Stimulated activated CD8-positive, alpha-beta memory T cell treated with anti-CD3 and anti-CD28 coated beads, Interleukin-12 subunit alpha, Interleukin-12 subunit beta, amount 100 ng/mL, for 4 hours (primary cell): ENCODE measurements around the gene ZNF267.
"Not testable (repeated sequence)": the region's sequence is repeated elsewhere in the genome, so short reads cannot be mapped to it uniquely, and the experiment has no call there.

Experiments
- DNase-seq: peaks from one replicate; pipeline ENCODE4 v3.0.0-alpha.2; 2020; ENCODE audit warnings: low read depth

ZNF267 gene

GRCh38 chr16:31873556-31874365 lies at the start of gene ZNF267:
TSS of gene ZNF267 (plus strand) at chr16:31873807. CDS start at chr16:31873967, 160 bp downstream.
- DNase-seq = peak; percentile 82

DNA sequence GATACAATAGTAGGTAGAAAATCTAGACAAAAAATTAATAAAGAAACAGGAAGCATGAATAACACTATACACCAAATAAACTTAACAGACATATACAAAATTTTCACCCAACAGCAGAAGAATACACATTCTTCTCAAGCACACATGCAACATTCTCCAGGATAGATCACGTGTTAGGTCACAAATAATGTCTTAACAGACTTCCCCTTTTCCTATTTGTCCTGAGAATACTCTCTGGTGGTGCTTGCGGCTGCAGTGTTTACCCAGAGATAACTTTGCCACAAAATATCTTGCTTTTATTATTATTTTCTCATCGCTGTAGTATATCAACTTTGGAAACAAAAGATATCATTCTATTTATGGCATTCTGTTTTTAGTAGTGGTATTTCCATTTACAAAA lies 40.6 kb upstream of the ZNF267 start:
- no peak for DNase-seq

- DNase-seq = not testable (repeated sequence)
Measured at GRCh38 chr16:31836396-31836795, 37.2 kb upstream of the ZNF267 start.

- DNase-seq = no peak
Measured at GRCh38 chr16:31842864-31843263, 30.7 kb upstream of the ZNF267 start.

DNA sequence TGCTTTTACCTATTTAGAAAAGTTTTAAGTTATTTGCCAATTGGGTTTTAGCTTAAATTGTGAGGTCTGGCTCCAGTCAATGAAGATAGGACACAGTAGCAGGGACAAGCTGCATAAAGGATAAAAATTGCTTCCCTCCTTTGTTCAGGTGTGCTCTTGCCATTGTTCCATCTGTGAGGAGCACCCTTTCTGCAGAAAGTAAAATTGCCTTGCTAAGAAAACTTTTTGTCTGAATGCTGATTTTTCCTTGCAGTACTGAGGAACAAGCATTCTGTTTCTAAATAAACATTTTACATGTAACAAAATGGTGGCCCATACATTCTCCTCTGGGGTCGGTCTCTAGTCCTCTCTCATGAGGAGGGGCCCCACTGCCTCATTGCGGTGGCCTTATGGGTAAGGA lies 25.0 kb upstream of the ZNF267 start:
- not testable (repeated sequence) for DNase-seq

DNA sequence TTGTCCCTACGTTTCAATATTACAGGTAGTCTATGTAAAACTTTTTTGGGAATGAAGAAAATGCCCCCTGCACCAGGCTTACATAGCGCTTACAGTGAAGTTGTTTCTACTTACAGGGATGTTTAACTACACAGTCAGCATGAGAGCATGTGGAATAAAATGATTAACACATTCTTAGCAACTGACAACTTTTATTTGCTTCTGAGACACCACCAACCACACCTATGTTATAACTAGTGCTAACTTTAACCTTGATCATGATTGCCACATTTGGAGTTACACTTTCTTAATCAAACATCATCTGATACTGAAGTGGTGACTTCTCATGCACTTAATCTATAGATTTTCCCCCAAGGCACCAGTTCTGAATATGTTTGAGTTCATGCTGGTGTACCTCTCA lies 20.3 kb upstream of the ZNF267 start:
- no peak for DNase-seq

DNA sequence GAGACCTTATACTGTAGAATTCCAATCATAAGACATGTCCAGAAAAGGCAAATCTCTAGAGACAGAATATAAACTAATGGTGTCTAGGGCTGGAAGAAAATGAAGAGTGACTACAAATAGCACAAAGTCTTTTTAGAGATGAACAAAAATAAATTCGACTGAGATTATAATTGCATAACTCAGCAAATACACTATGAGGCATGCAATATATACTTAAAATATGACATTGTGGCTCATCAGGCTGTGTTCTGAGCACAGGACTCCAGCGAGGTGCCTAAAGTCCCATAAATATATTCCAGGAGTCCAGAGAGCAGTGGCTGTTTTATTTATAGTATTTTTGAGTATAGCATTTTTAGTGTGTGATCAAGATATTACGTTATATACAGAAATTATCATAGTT lies 13.1 kb upstream of the ZNF267 start:
- no peak for DNase-seq

DNA sequence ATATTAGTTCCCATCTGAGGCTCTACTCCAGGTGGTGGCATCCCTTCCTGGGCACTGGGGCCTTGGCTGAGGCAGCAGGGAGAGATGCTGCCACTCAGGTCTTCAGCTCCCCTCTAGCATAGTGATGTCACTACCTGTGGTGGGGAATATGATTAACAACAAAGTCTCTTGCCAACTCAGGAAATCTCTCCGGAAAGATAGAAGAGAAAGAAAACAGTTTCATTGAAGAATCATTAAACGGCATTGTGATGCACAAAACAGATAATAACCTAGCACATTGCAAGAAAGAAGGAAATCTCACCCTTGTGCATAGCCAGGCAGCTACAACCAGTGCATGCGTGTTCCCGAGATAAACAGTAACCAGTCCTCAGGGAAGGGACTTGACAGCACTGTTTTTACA lies 12.2 kb upstream of the ZNF267 start:
- no peak for DNase-seq

DNA sequence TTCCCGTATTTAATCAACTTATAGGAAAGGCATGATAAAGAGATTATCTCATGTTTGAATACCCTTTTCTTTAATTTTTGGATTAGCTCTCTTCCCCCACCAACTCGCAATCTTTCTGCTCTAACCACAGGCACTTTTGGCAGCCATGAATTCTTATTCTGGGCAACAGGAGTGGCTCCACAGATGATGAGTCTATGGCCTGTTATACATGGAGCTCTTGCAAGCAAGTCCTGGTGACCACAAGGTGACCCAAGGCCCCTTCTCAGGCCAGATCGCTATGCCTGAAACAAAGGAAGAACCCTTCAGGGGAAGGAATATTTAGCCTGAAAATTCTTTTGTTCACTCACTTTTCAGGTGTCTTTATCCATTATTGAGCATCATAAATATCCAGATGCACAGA lies 10.8 kb upstream of the ZNF267 start:
- DNase-seq = no peak

- no peak for DNase-seq
Measured at GRCh38 chr16:31868164-31868563, 5.4 kb upstream of the ZNF267 start.

- peak; percentile 56 for DNase-seq
Measured at GRCh38 chr16:31868691-31869167, 4.9 kb upstream of the ZNF267 start.

DNA sequence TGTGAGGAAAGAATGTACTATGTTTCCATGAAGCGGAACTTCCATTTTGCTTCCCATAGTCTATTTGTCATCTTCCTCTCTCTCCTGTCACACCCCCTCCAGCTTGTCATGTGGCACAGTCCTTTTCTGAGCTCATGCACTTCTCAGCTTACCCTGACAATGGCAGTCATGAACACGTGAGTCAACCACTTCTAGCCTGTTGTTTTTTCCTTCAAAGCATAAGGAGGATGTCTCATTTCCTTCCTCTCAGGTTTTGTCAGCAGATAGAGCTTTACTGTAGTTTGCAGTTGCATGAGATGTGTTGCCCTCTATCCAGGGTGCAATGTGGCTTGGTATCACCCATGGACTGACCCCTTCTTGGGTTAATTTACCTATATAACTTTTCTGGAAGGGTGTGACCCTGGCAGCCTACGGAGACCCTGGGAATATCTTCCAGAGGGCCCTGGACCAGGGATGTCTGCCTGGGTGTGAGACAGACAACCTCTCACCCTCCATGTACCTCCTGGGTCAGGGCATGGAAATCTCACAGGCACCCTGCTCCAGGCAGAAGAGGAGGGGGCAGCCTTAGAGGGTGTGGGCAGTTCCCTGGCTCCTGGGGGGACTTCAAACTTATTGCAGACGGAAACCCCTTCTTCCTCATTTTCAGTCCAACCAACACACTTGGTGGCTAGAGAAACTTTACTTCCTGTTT lies 4.0 kb upstream of the ZNF267 start:
- DNase-seq = peak; percentile 34

GRCh38 chr16:31870809-31871208 lies 2.8 kb upstream of the ZNF267 start:
- no peak for DNase-seq

- DNase-seq = no peak
Measured at GRCh38 chr16:31871510-31871909, 2.1 kb upstream of the ZNF267 start.

DNA sequence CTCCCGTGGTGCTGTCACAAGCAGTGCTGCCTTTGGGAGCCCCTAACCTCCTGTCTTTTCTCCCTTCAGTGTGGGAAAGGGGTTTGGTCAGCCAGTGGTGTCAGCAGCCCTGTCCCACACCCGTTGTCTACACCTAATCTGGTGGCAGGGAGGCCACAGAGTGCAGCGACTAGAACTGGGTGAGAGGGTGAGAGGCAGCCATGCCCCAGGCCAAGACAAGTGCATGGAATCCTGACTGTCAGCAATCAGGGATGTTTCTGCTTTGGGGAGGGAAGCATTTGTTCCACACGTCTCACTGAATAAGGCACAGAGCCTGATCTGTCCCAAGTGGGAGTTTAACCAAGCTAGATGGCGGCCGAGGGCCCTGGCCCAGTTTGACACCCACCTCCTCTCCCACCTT lies 1.4 kb upstream of the ZNF267 start:
- no peak for DNase-seq

DNA sequence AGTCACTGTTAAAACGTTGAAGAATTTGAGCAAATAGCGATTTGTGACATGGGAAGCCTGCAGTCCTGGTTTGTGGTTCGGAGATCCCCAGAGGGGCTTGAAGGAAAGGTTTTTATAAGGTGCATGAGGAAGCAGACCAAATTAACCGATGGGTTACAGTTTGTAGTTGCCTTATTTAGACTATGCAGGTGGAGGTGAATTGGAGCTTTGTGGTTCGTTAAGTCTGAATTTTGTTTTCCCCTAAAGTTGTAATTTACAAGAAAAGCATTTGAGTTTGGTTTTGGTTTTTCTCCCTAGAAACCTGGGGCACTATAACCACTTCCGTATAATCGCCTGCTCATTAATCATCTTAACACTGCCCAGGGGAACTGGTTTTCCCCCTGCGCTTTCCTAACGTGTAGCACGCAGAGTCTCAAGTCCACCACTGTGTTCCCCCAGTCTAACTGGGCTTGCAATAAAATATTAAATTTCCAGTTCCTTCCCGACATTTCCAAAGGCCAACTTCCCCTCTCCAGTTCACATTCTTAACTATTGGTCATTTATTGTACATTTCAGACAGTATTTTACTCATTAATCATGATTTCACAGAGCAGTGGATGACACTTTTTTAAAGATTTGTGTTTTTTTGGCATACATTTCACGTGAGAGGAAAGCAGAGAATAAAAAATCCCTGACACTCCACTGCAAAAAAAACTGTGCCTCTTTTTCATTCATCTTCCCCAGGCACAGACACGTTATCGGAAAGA lies 932 bp downstream of the ZNF267 start:
- DNase-seq = no peak

DNA sequence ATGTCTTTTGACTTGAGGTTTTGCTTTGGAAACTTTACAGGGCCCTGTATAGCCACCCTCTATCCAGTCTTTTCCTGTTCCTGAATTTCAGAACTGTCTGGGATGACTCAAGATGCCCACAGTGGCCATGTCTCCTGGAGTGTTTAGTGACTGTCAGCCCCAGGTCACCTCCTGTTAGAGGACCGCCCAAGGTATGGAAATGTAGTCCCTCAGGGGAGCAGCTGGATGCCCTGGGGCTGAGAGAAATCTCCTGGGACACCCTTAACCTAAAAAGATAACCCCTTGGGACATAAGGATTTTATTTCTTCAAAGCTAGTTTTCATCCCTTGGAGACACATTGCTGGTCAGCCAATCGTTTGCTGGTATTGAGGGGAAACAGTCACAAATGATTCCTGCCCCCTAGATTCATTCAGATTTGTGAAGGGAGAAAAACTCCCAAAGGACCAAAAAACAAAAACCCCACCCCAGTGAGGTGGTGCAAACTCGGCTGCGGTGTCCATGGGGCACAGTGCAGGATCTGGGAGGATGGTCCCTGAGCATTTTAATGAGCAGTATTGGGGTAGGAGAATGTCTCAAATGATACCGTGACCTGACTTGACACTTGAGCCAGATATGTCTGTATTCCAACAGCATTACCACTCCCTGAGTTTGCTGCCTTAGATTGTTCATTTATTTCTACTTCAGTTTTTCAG lies 1.7 kb downstream of the ZNF267 start:
- DNase-seq = no peak

DNA sequence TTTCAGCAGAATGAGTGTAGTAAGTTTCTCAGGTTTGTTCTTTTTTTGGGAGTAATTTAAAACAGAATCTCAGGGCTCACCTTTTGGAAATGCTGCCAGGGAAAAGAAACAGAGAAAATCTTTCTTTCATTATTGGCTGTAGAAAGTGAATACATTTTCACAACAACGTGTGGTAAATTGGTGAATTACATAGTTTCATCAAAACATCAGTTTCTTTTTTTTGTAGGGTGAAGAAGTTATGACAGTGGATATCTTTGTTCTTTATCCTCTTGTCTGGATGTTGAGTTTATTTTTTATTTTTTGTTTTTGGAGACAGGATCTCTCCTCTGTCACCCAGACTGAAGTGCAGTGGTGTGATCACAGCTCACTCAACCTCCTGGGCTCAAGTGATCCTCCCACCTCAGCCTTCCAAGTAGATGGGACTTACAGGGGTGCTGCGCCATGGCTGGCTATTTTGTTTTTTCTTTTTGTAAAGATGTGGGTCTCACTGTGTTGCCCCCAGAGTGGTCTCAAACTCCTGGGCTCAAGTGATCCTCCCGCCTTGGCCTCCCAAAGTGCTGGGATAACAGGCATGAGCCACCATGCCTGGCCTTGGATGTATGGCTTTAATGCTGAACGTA lies 2.4 kb downstream of the ZNF267 start:
- DNase-seq = no peak

DNA sequence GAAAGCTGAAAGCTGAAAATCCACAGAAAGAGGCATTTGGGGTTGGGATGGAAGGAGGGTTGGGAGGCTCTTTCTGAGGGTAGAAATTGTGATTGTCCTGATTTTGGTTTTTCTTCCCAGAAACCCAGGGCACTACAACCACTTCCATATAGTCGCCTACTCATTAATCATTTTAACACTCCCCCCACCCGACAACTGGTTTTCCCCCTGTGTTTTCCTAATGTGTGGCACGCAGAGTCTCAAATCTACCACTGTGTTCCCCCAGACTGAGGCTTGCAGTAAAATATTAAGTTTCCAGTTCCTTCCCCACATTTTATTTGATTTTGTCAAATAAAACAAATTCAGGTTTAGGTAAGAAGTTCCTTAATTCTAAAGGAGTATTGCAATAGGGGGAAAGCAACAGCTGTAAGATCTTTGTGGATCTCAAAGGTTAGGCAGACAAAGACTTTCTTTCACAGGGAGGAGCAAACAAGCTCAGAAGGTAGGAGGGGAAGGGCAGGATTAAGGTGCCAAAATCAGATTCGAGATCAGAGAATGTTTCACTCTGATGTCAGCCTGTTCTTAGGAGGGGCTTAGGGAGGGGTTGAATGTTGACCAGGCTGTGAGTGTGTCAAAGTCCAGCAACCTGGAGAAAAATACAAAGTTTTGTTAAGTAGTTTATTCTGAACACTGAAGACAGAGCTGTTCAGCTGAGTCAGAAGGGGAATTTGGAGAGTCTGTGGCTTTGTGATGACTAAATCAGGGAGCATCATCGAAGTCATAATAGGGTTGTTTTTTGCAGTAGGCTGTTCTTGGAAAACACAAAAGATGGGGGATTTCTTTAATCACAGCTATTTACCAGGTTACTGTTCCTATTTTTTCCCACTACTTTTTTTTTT lies 3.6 kb downstream of the ZNF267 start:
- DNase-seq = no peak

- no peak for DNase-seq
Measured at GRCh38 chr16:31877876-31878642, 4.5 kb downstream of the ZNF267 start.
